Osteocyte (in vitro differentiated cells): ENCODE data around the gene TCEANC2. TPM values are rescaled to one million over a fixed set of nuclear protein-coding genes. Genes with fewer than 3 reads are reported as not detected.
A peak's percentile ranks its signal among the peaks of the same experiment; 100 is the strongest.
"Not testable (repeated sequence)": the region's sequence is repeated elsewhere in the genome, so short reads cannot be mapped to it uniquely, and the experiment has no call there.

ENCODE experiments used
- DNase-seq: peaks from one replicate; pipeline ENCODE4 v3.0.0; 2021; ENCODE audit warnings: mixed read lengths; ENCODE audit not compliant: unreplicated experiment; ENCODE audit errors: extremely low spot score
- H3K27ac Mint-ChIP-seq: one replicate; pipeline ENCODE4 v1.8.0; 2021; ENCODE audit warnings: mild to moderate bottlenecking, mixed read lengths; ENCODE audit not compliant: unreplicated experiment
- H3K27me3 Mint-ChIP-seq: one replicate; pipeline ENCODE4 v1.8.0; 2021; ENCODE audit warnings: mixed read lengths; ENCODE audit not compliant: unreplicated experiment
- H3K36me3 Mint-ChIP-seq: one replicate; pipeline ENCODE4 v1.8.0; 2021; ENCODE audit warnings: mixed read lengths; ENCODE audit not compliant: unreplicated experiment
- H3K4me1 Mint-ChIP-seq: one replicate; pipeline ENCODE4 v1.8.0; 2021; ENCODE audit warnings: mixed read lengths; ENCODE audit not compliant: unreplicated experiment
- H3K4me3 Mint-ChIP-seq: one replicate; pipeline ENCODE4 v1.8.0; 2021; ENCODE audit warnings: mild to moderate bottlenecking, moderate library complexity, mixed read lengths; ENCODE audit not compliant: unreplicated experiment
- H3K9me3 Mint-ChIP-seq: one replicate; pipeline ENCODE4 v1.8.0; 2021; ENCODE audit warnings: mixed read lengths; ENCODE audit not compliant: unreplicated experiment
- CTCF ChIP-seq: fragments of 200-600 bp; sonication (generic); IDR thresholded peaks from 2 replicates; pipeline ENCODE4 v1.5.0; 2021; ENCODE audit warnings: antibody characterized with exemption, mild to moderate bottlenecking, moderate library complexity
- long read RNA-seq: library from polyadenylated mRNA; unstranded; transcript quantifications from one replicate; pipeline ENCODE4 v2.0.0, GENCODE V29; 2021
- total RNA-seq: library from RNA; stranded (reverse); gene quantifications from 2 replicates; pipeline ENCODE4 v1.2.1, GENCODE V29; 2021

TCEANC2 gene
- 3.1 and 3.9 TPM in 2 replicates for total RNA-seq
- long read RNA-seq, full-length matches to known transcripts = 6 of 9 reads
- long read RNA-seq, partial matches to known transcripts = 0 of 9 reads
- long read RNA-seq, other reads (novel, unspliced or antisense) = 3 of 9 reads

GRCh38 chr1:54052934-54053744 lies at the start of gene TCEANC2, which contains the start of gene TMEM59:
Gene TCEANC2 (plus strand): TSS chr1:54053608. CDS start chr1:54054423, 815 bp downstream.
Gene TMEM59 (minus strand): TSS chr1:54053204. CDS start chr1:54053188, 16 bp downstream.
- no peak within 1 kb of the TSS for H3K27ac Mint-ChIP-seq
- DNase-seq = peak; percentile 99

GRCh38 chr1:54003750-54004480 lies 49.5 kb upstream of the TCEANC2 start:
- not testable (repeated sequence) for H3K27ac Mint-ChIP-seq, H3K36me3 Mint-ChIP-seq, DNase-seq, H3K4me1 Mint-ChIP-seq, H3K4me3 Mint-ChIP-seq, H3K9me3 Mint-ChIP-seq
- peaks cover 39% of the 10 kb centered on the region for H3K27me3 Mint-ChIP-seq

More at GRCh38 chr1:54052934-54053744, at the start of gene TCEANC2, which contains the start of gene TMEM59:
- no peak for TF ChIP-seq CTCF
- no peak within 1 kb of the TSS for H3K4me3 Mint-ChIP-seq
- peaks cover 4% of the 10 kb centered on the region for H3K36me3 Mint-ChIP-seq
- no peaks in the 10 kb centered on the region for H3K9me3 Mint-ChIP-seq
- peaks cover 15% of the 10 kb centered on the region for H3K4me1 Mint-ChIP-seq
- no peaks in the 10 kb centered on the region for H3K27me3 Mint-ChIP-seq

- TF ChIP-seq CTCF = no peak
- Mint-ChIP-seq H3K27ac (no peak overlapping the region), H3K4me3 (no peak overlapping the region), H3K4me1 (no peaks in the 10 kb centered on the region), H3K36me3 (no peaks in the 10 kb centered on the region), H3K9me3 (no peaks in the 10 kb centered on the region), H3K27me3 (peaks cover 45% of the 10 kb centered on the region)
- DNase-seq = peak; percentile 60
Observed at GRCh38 chr1:54004481-54005049, 48.8 kb upstream of the TCEANC2 start.

GRCh38 chr1:54006508-54006907 lies 46.9 kb upstream of the TCEANC2 start:
- Mint-ChIP-seq H3K27ac (no peak overlapping the region), H3K27me3 (peaks cover 52% of the 10 kb centered on the region), H3K36me3 (no peaks in the 10 kb centered on the region), H3K4me1 (no peaks in the 10 kb centered on the region), H3K9me3 (no peaks in the 10 kb centered on the region), H3K4me3 (no peak overlapping the region)
- TF ChIP-seq CTCF = no peak
- DNase-seq = peak; percentile 51

GRCh38 chr1:54007613-54008012 lies 45.8 kb upstream of the TCEANC2 start:
- Mint-ChIP-seq H3K4me1 (no peaks in the 10 kb centered on the region), H3K27me3 (peaks cover 56% of the 10 kb centered on the region), H3K9me3 (no peaks in the 10 kb centered on the region), H3K27ac (no peak overlapping the region), H3K36me3 (no peaks in the 10 kb centered on the region), H3K4me3 (no peak overlapping the region)
- peak; percentile 59 for DNase-seq
- no peak for TF ChIP-seq CTCF
